Dendritic cell treated with granulocyte-macrophage colony-stimulating factor and Interleukin-4, amounts not matched to agents 40 ng/mL and 50 ng/mL, for 4 days (primary cell): Measurements from ENCODE around the gene CPEB4.

Source experiments
- H3K27ac Mint-ChIP-seq: one replicate; pipeline ENCODE4 v1.8.0; 2022; ENCODE audit warnings: mild to moderate bottlenecking, mixed read lengths
- H3K27me3 Mint-ChIP-seq: one replicate; pipeline ENCODE4 v1.8.0; 2022; ENCODE audit warnings: mild to moderate bottlenecking, mixed read lengths
- H3K36me3 Mint-ChIP-seq: one replicate; pipeline ENCODE4 v1.8.0; 2022; ENCODE audit warnings: low read depth, mixed read lengths
- H3K4me1 Mint-ChIP-seq: one replicate; pipeline ENCODE4 v1.8.0; 2022; ENCODE audit warnings: low read depth, mixed read lengths
- H3K4me3 Mint-ChIP-seq: one replicate; pipeline ENCODE4 v1.8.0; 2022; ENCODE audit warnings: mild to moderate bottlenecking, moderate library complexity, mixed read lengths
- H3K9me3 Mint-ChIP-seq: one replicate; pipeline ENCODE4 v1.8.0; 2022; ENCODE audit warnings: mixed read lengths
- intact Hi-C: fragments of 100-400 bp; cut with micrococcal nuclease; formaldehyde crosslinking; loops from one replicate; pipeline ENCODE4 v1.15.0; 2022

CPEB4 gene

DNA sequence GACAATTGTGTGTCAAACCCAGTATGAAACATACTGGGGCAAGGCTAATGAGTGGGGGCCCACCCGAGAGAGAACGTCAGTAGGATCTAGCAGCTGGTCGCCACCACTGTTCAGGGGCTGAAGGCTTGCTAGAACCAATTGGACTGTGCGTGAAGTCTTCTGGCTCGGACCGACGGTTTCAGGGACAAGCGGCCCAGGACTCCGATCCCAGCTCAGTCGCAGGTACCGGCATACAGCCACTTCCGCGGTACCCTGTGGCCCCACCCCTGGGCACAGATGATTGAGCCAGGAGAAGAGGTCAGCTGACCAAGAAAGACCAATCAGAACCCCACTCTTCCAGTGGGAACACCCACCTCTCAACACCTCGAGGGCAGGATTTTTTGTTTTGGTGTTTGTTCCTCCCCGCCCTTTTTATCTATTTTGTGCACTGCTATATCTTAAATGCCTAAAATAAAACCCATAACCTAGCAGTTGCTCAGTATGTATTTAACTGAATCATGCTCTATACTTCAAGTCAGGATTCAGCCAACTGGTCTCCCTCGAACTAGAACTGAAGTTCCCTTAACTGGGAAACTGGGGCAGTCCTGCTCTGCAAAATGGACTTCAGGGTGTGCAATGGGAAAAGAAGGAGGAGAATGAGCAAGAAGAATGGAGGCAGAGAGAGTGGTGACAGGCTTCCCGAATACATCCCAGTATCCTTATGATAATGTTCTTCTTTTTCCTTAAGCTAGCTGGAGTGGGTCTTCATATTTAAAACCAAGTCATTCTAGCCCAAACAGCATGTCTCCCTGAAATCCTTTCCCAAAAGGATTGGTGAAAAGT is 21.1 kb upstream of the CPEB4 start:
- Mint-ChIP-seq H3K36me3 (no peaks in the 10 kb centered on the region), H3K27ac (peak overlapping the region; percentile 95), H3K27me3 (no peaks in the 10 kb centered on the region), H3K4me1 (peaks cover 63% of the 10 kb centered on the region), H3K9me3 (no peaks in the 10 kb centered on the region), H3K4me3 (no peak overlapping the region)
- intact Hi-C loops: no loop called here

DNA sequence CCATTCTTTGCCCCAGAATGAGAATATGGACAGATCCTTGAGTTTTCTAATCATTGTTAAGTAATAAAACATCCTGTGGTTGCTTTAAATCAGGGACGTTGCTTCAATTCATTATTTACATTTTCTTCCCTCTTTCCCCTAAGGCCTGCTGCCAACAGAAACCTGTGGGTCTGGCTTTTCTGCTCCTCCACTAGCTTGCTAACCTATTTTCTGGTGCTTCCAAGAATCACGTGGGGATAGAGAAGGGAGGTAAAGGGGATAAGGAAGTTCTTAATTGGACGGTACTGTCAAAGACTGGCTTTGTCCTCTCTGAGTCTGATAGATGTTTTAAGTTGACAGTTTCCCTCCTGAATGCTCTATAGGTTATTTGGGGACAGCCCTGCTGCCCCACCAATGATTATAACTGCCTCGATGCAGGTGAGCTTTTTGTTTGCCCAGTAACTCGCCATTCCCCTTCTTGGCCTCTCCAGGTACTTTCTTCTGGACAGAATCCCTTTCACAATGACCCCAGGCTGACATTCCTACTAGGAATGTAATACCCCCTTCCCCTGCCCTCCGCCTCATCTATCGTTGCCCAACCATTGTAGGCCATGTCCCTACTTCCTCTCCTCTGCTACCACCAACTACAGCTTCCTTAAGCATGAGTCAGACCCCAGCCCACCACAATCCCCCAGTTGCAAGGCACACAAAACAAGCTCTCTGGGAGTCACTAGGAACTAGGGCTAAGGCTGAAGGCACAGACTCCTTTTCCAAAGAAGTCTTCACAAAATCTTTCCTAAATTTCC is 19.9 kb upstream of the CPEB4 start:
- Mint-ChIP-seq H3K9me3 (no peaks in the 10 kb centered on the region), H3K27me3 (no peaks in the 10 kb centered on the region), H3K36me3 (no peaks in the 10 kb centered on the region), H3K4me3 (no peak overlapping the region), H3K27ac (peak overlapping the region; percentile 39), H3K4me1 (peaks cover 72% of the 10 kb centered on the region)
- intact Hi-C loops: no loop called here

DNA sequence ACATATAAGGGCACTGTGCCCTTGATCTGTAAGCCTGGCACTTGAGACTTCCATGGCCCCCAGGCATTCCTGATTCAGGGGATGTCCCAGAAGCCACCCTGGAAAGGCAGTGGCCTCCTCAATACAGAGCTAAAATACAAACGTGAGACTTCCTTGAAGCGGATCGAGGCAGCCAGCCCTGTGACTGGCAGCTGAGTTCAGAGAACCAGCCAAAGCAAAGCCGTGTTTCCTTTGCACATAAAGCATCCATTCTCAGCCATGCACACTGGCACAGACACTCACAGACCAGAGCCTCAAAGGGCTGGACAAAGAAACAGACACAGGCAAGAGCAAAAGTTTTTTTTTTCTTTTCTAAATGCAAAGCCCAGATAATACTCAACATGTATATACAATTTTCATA is 18.8 kb upstream of the CPEB4 start:
- peaks cover 66% of the 10 kb centered on the region for H3K4me1 Mint-ChIP-seq
- H3K4me3 Mint-ChIP-seq: no peak overlapping the region
- no peaks in the 10 kb centered on the region for H3K27me3 Mint-ChIP-seq
- no peaks in the 10 kb centered on the region for H3K36me3 Mint-ChIP-seq
- H3K27ac Mint-ChIP-seq: peak overlapping the region; percentile 39
- intact Hi-C loops: no loop called here
- H3K9me3 Mint-ChIP-seq: no peaks in the 10 kb centered on the region

DNA sequence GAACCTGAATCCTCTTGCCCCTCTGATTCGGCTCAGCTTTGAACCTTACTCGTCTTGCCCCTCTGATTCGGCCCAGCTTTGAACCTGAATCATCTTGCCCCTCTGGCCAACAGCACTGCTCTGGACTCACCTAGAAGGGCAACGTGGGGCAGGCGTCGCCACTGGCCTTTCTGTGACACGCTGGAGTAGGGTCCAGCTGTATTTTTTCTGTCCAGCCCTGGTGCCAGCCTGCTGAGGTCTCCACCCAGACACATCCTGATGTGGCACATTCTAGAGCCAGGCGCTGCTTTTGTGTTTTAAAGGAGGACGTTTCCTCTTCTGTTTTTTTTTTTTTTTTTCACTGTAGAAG is 15.2 kb upstream of the CPEB4 start:
- H3K27ac Mint-ChIP-seq: peak overlapping the region; percentile 90
- no peaks in the 10 kb centered on the region for H3K36me3 Mint-ChIP-seq
- peak overlapping the region; percentile 51 for H3K4me3 Mint-ChIP-seq

DNA sequence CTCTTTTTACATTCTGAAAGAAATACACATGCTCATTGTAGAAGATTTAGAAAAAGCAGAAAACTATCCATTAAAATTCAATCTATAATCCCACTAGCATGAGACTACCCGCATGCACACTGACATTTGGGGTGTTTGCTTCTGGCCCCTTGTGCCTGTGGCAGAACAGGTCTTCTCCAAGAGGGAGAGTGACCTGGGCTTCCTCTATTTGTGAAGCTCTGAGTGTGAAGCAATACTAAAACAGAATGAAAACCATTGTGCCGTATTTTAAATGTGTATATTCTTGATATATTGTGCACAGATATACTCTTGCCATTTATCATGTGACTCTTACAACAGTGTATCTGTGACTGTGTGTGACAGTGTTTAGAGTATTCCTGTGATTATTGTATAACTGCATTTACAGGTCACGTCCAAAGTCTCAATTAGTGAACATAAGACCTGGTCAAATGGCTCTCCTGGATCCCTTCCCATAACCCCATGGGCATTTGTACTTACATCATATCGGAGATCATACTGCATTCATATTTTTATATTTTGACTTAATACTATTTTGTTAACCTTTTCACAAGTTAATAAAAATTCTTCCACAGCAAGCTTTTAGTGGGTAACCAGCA is 14.7 kb upstream of the CPEB4 start:
- Mint-ChIP-seq H3K4me3 (no peak overlapping the region), H3K36me3 (no peaks in the 10 kb centered on the region), H3K4me1 (peaks cover 32% of the 10 kb centered on the region), H3K27ac (peak overlapping the region; percentile 90), H3K27me3 (no peaks in the 10 kb centered on the region), H3K9me3 (no peaks in the 10 kb centered on the region)
- intact Hi-C loops: no loop called here

More for the DNA sequence above, 15.2 kb upstream of the CPEB4 start:
- intact Hi-C loops: no loop called here
- H3K4me1 Mint-ChIP-seq: peaks cover 37% of the 10 kb centered on the region
- no peaks in the 10 kb centered on the region for H3K9me3 Mint-ChIP-seq
- no peaks in the 10 kb centered on the region for H3K27me3 Mint-ChIP-seq

DNA sequence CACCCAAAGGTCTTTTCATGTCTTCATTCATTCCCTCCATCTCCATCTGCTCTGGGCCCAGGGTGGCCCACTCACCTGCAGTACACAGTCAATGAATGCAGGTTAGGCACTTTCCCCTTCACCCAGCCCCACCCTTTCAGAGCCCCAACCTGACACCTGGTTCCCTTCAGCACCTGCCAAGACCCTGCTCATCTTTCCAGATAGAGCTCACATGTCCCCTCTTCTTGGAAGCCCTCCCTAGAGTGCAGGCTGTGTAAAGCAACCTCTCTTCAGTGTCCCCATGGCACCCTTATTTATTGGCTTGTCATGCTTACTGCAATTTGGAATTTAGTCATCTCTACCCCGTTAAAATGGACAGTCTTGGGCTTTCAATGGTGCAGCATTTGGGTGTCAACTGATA is 13.0 kb upstream of the CPEB4 start:
- Mint-ChIP-seq H3K4me3 (no peak overlapping the region), H3K27me3 (no peaks in the 10 kb centered on the region), H3K27ac (no peak overlapping the region), H3K4me1 (peaks cover 21% of the 10 kb centered on the region), H3K36me3 (no peaks in the 10 kb centered on the region), H3K9me3 (no peaks in the 10 kb centered on the region)
- intact Hi-C loops: no loop called here

DNA sequence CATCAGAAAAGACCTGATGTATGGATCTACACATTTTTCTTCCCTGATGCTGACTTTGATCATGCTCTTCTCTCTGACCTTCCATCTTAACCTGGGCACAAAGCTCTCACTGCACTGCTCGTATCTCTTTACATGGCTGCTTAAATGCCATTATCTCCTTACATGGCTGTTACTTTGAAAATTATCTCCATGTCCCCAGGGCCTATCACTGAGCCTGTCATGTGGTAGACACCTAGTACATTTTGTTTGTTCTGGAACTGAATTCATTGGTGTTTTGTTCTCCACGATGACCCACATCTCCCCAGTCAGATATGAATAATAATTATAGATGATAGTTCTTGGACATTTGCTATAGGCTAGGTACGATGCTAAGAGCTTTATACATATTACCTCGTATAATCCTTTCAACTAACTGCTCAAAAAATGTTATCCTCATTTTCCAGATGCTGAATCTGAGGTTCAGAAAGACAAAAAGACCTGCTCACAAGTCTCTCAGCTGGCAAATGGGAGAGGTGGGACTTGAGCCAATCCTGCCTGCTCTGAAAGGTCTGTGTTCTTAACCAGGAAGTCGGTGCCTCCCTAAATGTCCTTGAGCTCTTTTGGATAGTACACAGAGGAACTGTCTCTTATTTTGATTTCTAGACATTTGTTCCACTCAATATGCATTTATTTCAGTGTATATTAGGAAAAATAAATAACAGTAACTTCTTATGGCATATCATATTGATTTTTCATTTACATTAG is 9.8 kb upstream of the CPEB4 start:
- Mint-ChIP-seq H3K4me1 (peaks cover 11% of the 10 kb centered on the region), H3K36me3 (no peaks in the 10 kb centered on the region), H3K4me3 (no peak overlapping the region), H3K27ac (no peak overlapping the region), H3K27me3 (no peaks in the 10 kb centered on the region), H3K9me3 (peaks cover 10% of the 10 kb centered on the region)
- intact Hi-C loops: no loop called here

DNA sequence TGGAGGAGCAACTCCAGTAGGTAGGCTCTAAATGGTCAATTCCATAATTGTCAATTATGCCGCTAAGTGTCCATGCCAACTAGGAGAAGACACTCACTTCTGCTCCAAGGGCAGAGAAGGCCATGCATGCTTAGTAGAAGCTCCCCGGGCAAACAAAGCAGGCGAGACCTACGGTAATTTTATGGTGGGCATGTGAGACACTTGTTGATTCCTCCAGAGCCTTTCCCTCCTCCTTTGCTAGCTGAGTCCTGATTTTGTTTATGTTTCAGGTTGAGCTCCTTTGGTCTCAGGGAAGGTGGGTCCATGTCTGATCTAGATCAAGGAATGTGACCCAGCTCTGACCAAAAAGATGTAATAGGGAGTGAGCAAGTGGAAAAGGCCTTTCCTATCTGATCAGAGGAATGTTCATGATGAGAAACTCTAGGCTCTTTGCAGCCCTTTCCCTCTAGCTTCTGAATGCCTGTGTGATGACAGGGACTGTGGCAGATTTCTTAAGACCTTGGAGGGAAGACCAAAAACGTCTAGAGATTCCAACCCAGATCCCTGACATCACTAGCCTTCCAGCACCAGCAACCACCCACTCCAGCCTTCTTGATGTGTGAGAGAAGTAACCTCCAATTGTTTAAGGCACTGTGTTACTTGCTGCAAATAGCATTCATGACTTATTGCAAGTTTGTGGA is 7.7 kb upstream of the CPEB4 start:
- H3K27me3 Mint-ChIP-seq: no peaks in the 10 kb centered on the region
- H3K27ac Mint-ChIP-seq: no peak overlapping the region
- intact Hi-C loops: loop anchor here (10.0 kb wide), 2 partner anchors 46 to 96 kb away; no protein-coding TSS in a partner anchor
- no peak overlapping the region for H3K4me3 Mint-ChIP-seq
- peaks cover 10% of the 10 kb centered on the region for H3K9me3 Mint-ChIP-seq
- no peaks in the 10 kb centered on the region for H3K36me3 Mint-ChIP-seq
- H3K4me1 Mint-ChIP-seq: peaks cover 27% of the 10 kb centered on the region

DNA sequence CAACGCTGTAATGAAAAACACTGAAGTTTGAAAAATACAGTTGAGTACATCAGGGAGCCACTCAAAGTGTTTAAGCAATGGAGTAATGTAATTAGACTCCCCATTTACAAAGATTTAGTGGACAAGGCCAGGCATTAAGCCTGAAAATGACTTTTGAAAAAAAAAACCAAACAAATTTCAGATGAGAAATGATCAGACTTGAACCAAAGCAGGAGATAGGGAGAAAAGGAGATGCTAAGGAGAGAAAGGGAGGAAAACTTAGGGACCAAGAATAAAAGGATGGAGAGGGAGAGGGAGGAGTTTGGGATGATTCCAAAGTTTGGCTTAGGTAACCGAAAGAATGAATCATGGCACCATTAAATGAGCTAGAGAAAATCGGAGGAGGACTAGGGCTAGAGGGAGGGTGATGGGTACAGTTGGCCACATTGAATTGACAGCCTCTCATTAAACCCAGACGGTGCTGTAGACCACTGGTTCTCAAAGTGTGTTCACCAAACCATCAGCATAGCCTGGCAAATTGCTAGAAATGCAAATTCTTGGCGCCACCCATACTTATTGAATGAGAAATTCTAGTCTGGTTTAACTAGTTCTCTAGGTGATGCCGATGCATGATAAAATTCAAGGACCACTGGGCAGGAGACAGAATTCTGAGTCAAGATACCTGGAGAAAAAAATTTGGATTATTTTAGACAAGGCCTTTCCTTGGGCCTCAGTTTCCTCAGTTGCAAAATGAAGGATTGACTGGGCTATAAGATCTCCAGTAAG is 6.2 kb upstream of the CPEB4 start:
- Mint-ChIP-seq H3K4me1 (peaks cover 43% of the 10 kb centered on the region), H3K27ac (no peak overlapping the region), H3K27me3 (no peaks in the 10 kb centered on the region), H3K36me3 (no peaks in the 10 kb centered on the region), H3K4me3 (no peak overlapping the region), H3K9me3 (peaks cover 10% of the 10 kb centered on the region)
- intact Hi-C loops: loop anchor here (10.0 kb wide), 2 partner anchors 47 to 97 kb away; no protein-coding TSS in a partner anchor

DNA sequence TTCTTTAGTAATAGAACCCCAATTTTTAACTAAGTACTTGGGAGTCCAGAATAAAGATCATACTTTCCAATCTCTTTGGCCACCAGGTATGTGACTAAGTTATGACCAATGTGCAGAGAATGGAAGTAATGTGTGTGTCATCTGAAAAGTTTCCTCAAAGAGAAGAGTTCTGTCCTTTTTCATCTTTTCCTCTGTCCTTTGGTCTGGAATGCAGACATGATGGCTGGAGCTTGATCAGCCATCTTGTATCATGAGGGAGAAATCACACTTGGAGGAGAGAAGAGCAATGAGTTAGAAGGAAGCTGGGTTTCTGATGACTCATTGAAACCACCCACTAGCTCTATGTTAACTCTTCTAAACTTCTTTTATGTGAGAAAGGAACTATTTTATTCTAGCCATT is 5.5 kb upstream of the CPEB4 start:
- Mint-ChIP-seq H3K27ac (no peak overlapping the region), H3K27me3 (no peaks in the 10 kb centered on the region), H3K36me3 (no peaks in the 10 kb centered on the region), H3K9me3 (peaks cover 10% of the 10 kb centered on the region), H3K4me3 (no peak overlapping the region), H3K4me1 (peaks cover 49% of the 10 kb centered on the region)
- intact Hi-C loops: loop anchor here (10.0 kb wide), 2 partner anchors 48 to 98 kb away; no protein-coding TSS in a partner anchor

DNA sequence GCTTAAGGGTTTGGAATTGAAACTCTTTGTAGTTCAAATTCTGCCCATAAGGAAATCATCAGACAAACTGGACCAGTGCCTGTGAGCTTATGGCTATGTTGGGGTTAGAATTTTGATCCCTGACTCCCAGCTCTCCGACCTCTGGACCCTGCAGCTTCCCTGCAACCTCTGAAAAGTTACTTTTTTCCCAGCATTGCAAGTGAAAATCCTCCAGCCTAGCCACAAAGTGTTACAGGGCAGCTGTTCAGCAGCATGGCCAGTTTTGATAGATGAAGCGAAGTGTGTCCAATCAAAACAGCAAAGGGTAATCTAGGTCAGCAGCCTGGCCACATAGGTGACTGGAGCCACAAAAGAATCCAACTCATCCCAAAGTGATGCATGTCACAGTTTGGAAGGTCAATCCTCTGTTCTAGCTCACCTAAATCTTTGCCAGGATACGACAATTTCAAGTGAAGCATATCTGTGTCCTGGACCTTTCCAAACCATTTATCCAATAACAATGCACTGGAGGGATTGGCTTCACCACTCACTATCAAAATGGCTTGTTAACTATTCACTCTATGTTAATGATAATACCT is 4.7 kb upstream of the CPEB4 start:
- Mint-ChIP-seq H3K27me3 (no peaks in the 10 kb centered on the region), H3K36me3 (peaks cover 5% of the 10 kb centered on the region), H3K4me3 (no peak overlapping the region), H3K4me1 (peaks cover 51% of the 10 kb centered on the region), H3K27ac (no peak overlapping the region), H3K9me3 (peaks cover 10% of the 10 kb centered on the region)
- intact Hi-C loops: loop anchor here (10.0 kb wide), 2 partner anchors 49 to 99 kb away; no protein-coding TSS in a partner anchor

DNA sequence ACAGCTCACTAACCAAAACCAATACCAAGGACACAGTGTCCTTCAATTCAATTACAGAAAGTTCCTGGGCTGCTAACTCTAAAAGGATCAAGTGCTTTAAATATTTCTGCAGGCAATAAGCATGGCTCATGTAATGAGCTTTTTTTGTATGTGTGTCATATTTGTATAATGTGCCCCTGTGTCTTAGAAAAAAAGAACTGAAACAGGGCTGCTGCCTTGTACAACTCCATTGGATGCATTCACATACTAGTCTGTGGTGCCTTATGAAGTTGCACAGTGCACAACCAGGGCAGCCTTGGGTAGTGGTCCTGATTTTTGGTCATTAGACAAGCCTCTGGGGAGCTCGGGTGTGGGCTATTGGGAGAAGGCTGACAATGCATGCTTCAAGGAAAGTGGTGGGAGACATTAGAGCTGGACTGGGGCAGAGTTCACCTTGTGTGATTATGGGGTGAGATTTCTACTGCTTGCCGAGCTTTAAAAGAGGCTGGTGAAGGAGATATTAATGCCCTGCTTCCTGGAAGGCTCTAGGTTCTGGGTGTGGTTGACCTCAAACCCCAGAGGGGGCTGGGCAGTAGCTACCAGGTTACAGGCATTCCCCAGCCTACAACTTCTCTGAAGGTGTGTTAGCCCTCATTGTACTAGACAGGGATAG is 3.6 kb upstream of the CPEB4 start:
- H3K36me3 Mint-ChIP-seq: peaks cover 16% of the 10 kb centered on the region
- H3K9me3 Mint-ChIP-seq: peaks cover 10% of the 10 kb centered on the region
- peak overlapping the region; percentile 73 for H3K27ac Mint-ChIP-seq
- no peak overlapping the region for H3K4me3 Mint-ChIP-seq
- intact Hi-C loops: loop anchor here (10.0 kb wide), 2 partner anchors 50 to 100 kb away; no protein-coding TSS in a partner anchor
- no peaks in the 10 kb centered on the region for H3K27me3 Mint-ChIP-seq
- H3K4me1 Mint-ChIP-seq: peaks cover 55% of the 10 kb centered on the region
